ENCODE results near the gene SYNM.
"Not testable (repeated sequence)": the region's sequence is repeated elsewhere in the genome, so short reads cannot be mapped to it uniquely, and the experiment has no call there.

Gene SYNM

GRCh38 chr15:99068186-99068585 lies 36.7 kb upstream of the SYNM start:
- no peaks in the 10 kb centered on the region for H3K9me3 ChIP-seq (ENCODE audit: control insufficient read depth, insufficient read depth, low read length)
- no CpG with 5 or more reads among the region's 6 CpGs for WGBS (ENCODE audit: insufficient coverage, insufficient read length)
- H3K27me3 ChIP-seq (ENCODE audit: control insufficient read depth, insufficient read depth, low read length), result no peaks in the 10 kb centered on the region
- no peak overlapping the region for H3K27ac ChIP-seq (ENCODE audit: low read length)
- no peak overlapping the region for H3K4me3 ChIP-seq (ENCODE audit: low read length)
- no peaks in the 10 kb centered on the region; the same call in 1 of the 2 replicates for H3K4me1 ChIP-seq (ENCODE audit: control insufficient read depth, insufficient read depth, low read length)
- H3K36me3 ChIP-seq (ENCODE audit: control insufficient read depth, insufficient read depth, low read length), result no peaks in the 10 kb centered on the region
- DNase-seq (ENCODE audit: low read depth, low spot score), result no peak

GRCh38 chr15:99070208-99070607 lies 34.7 kb upstream of the SYNM start:
- WGBS (ENCODE audit: insufficient coverage, insufficient read length), result no CpG with 5 or more reads among the region's 5 CpGs
- Histone ChIP-seq H3K9me3 (ENCODE audit: control insufficient read depth, insufficient read depth, low read length) (no peaks in the 10 kb centered on the region), H3K27me3 (ENCODE audit: control insufficient read depth, insufficient read depth, low read length) (no peaks in the 10 kb centered on the region), H3K36me3 (ENCODE audit: control insufficient read depth, insufficient read depth, low read length) (no peaks in the 10 kb centered on the region), H3K27ac (ENCODE audit: low read length) (no peak overlapping the region), H3K4me3 (ENCODE audit: low read length) (no peak overlapping the region), H3K4me1 (ENCODE audit: control insufficient read depth, insufficient read depth, low read length) (no peaks in the 10 kb centered on the region; the same call in 1 of the 2 replicates)
- no peak for DNase-seq (ENCODE audit: low read depth, low spot score)

GRCh38 chr15:99071091-99071680 lies 33.7 kb upstream of the SYNM start:
- no CpG with 5 or more reads among the region's 10 CpGs for WGBS (ENCODE audit: insufficient coverage, insufficient read length)

GRCh38 chr15:99073008-99073717 lies 31.7 kb upstream of the SYNM start:
- no peak overlapping the region for H3K27ac ChIP-seq (ENCODE audit: low read length)
- 0 out of 2 replicates have a peak, but pooled peaks cover 1% of the 10 kb centered on the region for H3K27me3 ChIP-seq (ENCODE audit: control insufficient read depth, insufficient read depth, low read length)
- no peak for DNase-seq (ENCODE audit: low read depth, low spot score)
- WGBS (ENCODE audit: insufficient coverage, insufficient read length), result no CpG with 5 or more reads among the region's 4 CpGs
- H3K4me1 ChIP-seq (ENCODE audit: control insufficient read depth, insufficient read depth, low read length), result no peaks in the 10 kb centered on the region; the same call in 1 of the 2 replicates
- no peaks in the 10 kb centered on the region for H3K9me3 ChIP-seq (ENCODE audit: control insufficient read depth, insufficient read depth, low read length)
- H3K4me3 ChIP-seq (ENCODE audit: low read length), result no peak overlapping the region
- no peaks in the 10 kb centered on the region for H3K36me3 ChIP-seq (ENCODE audit: control insufficient read depth, insufficient read depth, low read length)

More at GRCh38 chr15:99071091-99071680, 33.7 kb upstream of the SYNM start:
- no peak overlapping the region for H3K4me3 ChIP-seq (ENCODE audit: low read length)
- no peak overlapping the region for H3K27ac ChIP-seq (ENCODE audit: low read length)
- H3K36me3 ChIP-seq (ENCODE audit: control insufficient read depth, insufficient read depth, low read length), result no peaks in the 10 kb centered on the region
- no peaks in the 10 kb centered on the region for H3K9me3 ChIP-seq (ENCODE audit: control insufficient read depth, insufficient read depth, low read length)
- no peaks in the 10 kb centered on the region; the same call in 1 of the 2 replicates for H3K4me1 ChIP-seq (ENCODE audit: control insufficient read depth, insufficient read depth, low read length)
- 0 out of 2 replicates have a peak, but pooled peaks cover 1% of the 10 kb centered on the region for H3K27me3 ChIP-seq (ENCODE audit: control insufficient read depth, insufficient read depth, low read length)
- DNase-seq (ENCODE audit: low read depth, low spot score), result no peak

GRCh38 chr15:99074446-99074845 lies 30.4 kb upstream of the SYNM start:
- WGBS (ENCODE audit: insufficient coverage, insufficient read length), result no CpG with 5 or more reads among the region's 5 CpGs
- Histone ChIP-seq H3K27ac (ENCODE audit: low read length) (no peak overlapping the region), H3K9me3 (ENCODE audit: control insufficient read depth, insufficient read depth, low read length) (no peaks in the 10 kb centered on the region), H3K4me3 (ENCODE audit: low read length) (no peak overlapping the region), H3K4me1 (ENCODE audit: control insufficient read depth, insufficient read depth, low read length) (no peaks in the 10 kb centered on the region; the same call in 1 of the 2 replicates), H3K27me3 (ENCODE audit: control insufficient read depth, insufficient read depth, low read length) (0 out of 2 replicates have a peak, but pooled peaks cover 1% of the 10 kb centered on the region), H3K36me3 (ENCODE audit: control insufficient read depth, insufficient read depth, low read length) (no peaks in the 10 kb centered on the region)
- DNase-seq (ENCODE audit: low read depth, low spot score), result no peak

GRCh38 chr15:99075059-99075652 lies 29.7 kb upstream of the SYNM start:
- not testable (repeated sequence) for H3K27me3 ChIP-seq (ENCODE audit: control insufficient read depth, insufficient read depth, low read length); H3K27ac ChIP-seq (ENCODE audit: low read length); H3K4me1 ChIP-seq (ENCODE audit: control insufficient read depth, insufficient read depth, low read length); H3K9me3 ChIP-seq (ENCODE audit: control insufficient read depth, insufficient read depth, low read length); DNase-seq (ENCODE audit: low read depth, low spot score); H3K4me3 ChIP-seq (ENCODE audit: low read length); H3K36me3 ChIP-seq (ENCODE audit: control insufficient read depth, insufficient read depth, low read length)

- no peaks in the 10 kb centered on the region; the same call in 1 of the 2 replicates for H3K4me1 ChIP-seq (ENCODE audit: control insufficient read depth, insufficient read depth, low read length)
- no peaks in the 10 kb centered on the region for H3K9me3 ChIP-seq (ENCODE audit: control insufficient read depth, insufficient read depth, low read length)
- no peaks in the 10 kb centered on the region for H3K36me3 ChIP-seq (ENCODE audit: control insufficient read depth, insufficient read depth, low read length)
- no CpG with 5 or more reads among the region's 2 CpGs for WGBS (ENCODE audit: insufficient coverage, insufficient read length)
- H3K27me3 ChIP-seq (ENCODE audit: control insufficient read depth, insufficient read depth, low read length), result 0 out of 2 replicates have a peak, but pooled peaks cover 1% of the 10 kb centered on the region
- no peak overlapping the region for H3K4me3 ChIP-seq (ENCODE audit: low read length)
- no peak for DNase-seq (ENCODE audit: low read depth, low spot score)
- H3K27ac ChIP-seq (ENCODE audit: low read length), result no peak overlapping the region
Measured at GRCh38 chr15:99076109-99076508, 28.8 kb upstream of the SYNM start.

- no peak overlapping the region for H3K4me3 ChIP-seq (ENCODE audit: low read length)
- no peaks in the 10 kb centered on the region for H3K36me3 ChIP-seq (ENCODE audit: control insufficient read depth, insufficient read depth, low read length)
- no peaks in the 10 kb centered on the region for H3K4me1 ChIP-seq (ENCODE audit: control insufficient read depth, insufficient read depth, low read length)
- H3K9me3 ChIP-seq (ENCODE audit: control insufficient read depth, insufficient read depth, low read length), result no peaks in the 10 kb centered on the region
- no peak overlapping the region for H3K27ac ChIP-seq (ENCODE audit: low read length)
- 0 out of 2 replicates have a peak, but pooled peaks cover 1% of the 10 kb centered on the region for H3K27me3 ChIP-seq (ENCODE audit: control insufficient read depth, insufficient read depth, low read length)
- peak; percentile 55 for DNase-seq (ENCODE audit: low read depth, low spot score)
- WGBS (ENCODE audit: insufficient coverage, insufficient read length), result no CpG with 5 or more reads among the region's 10 CpGs
Measured at GRCh38 chr15:99076555-99077308, 28.1 kb upstream of the SYNM start.

- H3K36me3 ChIP-seq (ENCODE audit: control insufficient read depth, insufficient read depth, low read length), result no peaks in the 10 kb centered on the region
- DNase-seq (ENCODE audit: low read depth, low spot score), result no peak
- no peak overlapping the region for H3K4me3 ChIP-seq (ENCODE audit: low read length)
- H3K27ac ChIP-seq (ENCODE audit: low read length), result no peak overlapping the region
- no peaks in the 10 kb centered on the region for H3K9me3 ChIP-seq (ENCODE audit: control insufficient read depth, insufficient read depth, low read length)
- no CpG with 5 or more reads among the region's 1 CpG for WGBS (ENCODE audit: insufficient coverage, insufficient read length)
- H3K4me1 ChIP-seq (ENCODE audit: control insufficient read depth, insufficient read depth, low read length), result no peaks in the 10 kb centered on the region
- H3K27me3 ChIP-seq (ENCODE audit: control insufficient read depth, insufficient read depth, low read length), result no peaks in the 10 kb centered on the region
Measured at GRCh38 chr15:99082798-99083197, 22.1 kb upstream of the SYNM start.

- no CpG with 5 or more reads among the region's 10 CpGs for WGBS (ENCODE audit: insufficient coverage, insufficient read length)
- no peak overlapping the region for H3K4me3 ChIP-seq (ENCODE audit: low read length)
- no peaks in the 10 kb centered on the region; the same call in 1 of the 2 replicates for H3K4me1 ChIP-seq (ENCODE audit: control insufficient read depth, insufficient read depth, low read length)
- H3K9me3 ChIP-seq (ENCODE audit: control insufficient read depth, insufficient read depth, low read length), result no peaks in the 10 kb centered on the region
- H3K27me3 ChIP-seq (ENCODE audit: control insufficient read depth, insufficient read depth, low read length), result no peaks in the 10 kb centered on the region
- H3K36me3 ChIP-seq (ENCODE audit: control insufficient read depth, insufficient read depth, low read length), result no peaks in the 10 kb centered on the region
- H3K27ac ChIP-seq (ENCODE audit: low read length), result no peak overlapping the region
- no peak for DNase-seq (ENCODE audit: low read depth, low spot score)
Measured at GRCh38 chr15:99084965-99085364, 19.9 kb upstream of the SYNM start.
